A549 (cell line): ENCODE results near the gene DNASE1L1. TPM values are rescaled to one million over a fixed set of nuclear protein-coding genes. Genes with fewer than 3 reads are reported as not detected.

Experiments used
- ATAC-seq, 2 experiments: fragments of 200-7000 bp in 1 of 2; fragments of >200 bp in 1 of 2; cut with Nextera tagmentation in 1 of 2; cut with Tn5 transposase in 1 of 2; 3 replicates each; pipeline versions ENCODE4 v1.8.0 to v1.9.1; 2018 to 2020; ENCODE audit warnings: mild to moderate bottlenecking in 1 of 2, moderate library complexity in 1 of 2
- CTCF ChIA-PET: fragments of 300-600 bp; sonication (Branson Sonifier 250); formaldehyde crosslinking; extraction: SDS; loops from one replicate; lab custom pipeline; 2021; ENCODE audit warnings: antibody characterized with exemption, inconsistent platforms; lab: Yijun Ruan, JAX
- POLR2A ChIA-PET: fragments of 350-600 bp; formaldehyde crosslinking; extraction: SDS; loops from one replicate; lab custom pipeline; 2021; ENCODE audit warnings: antibody characterized with exemption, inconsistent platforms; lab: Yijun Ruan, JAX
- DNase-seq, 2 experiments: peaks; one replicate each; pipeline versions ENCODE4 v3.0.0 to v3.0.0-alpha.2; 2011 to 2016; ENCODE audit warnings: low read depth in 1 of 2, low spot score in 1 of 2
- FAIRE-seq: peaks from 2 replicates; lab custom pipeline; 2011; peaks lifted over from hg19 to GRCh38; lab: Jason Lieb, UNC
- H3K27ac ChIP-seq, 2 experiments: fragments of >200 bp; sonication (Bioruptor Twin); formaldehyde crosslinking; 3 replicates each; pipeline ENCODE4 v1.5.1; 2016 to 2017
- H3K4me1 ChIP-seq: fragments of >200 bp; sonication (Bioruptor Twin); formaldehyde crosslinking; 3 replicates; pipeline ENCODE4 v1.6.1; 2016
- H3K4me2 ChIP-seq: fragments of >200 bp; sonication (Bioruptor Twin); formaldehyde crosslinking; 3 replicates; pipeline ENCODE4 v1.6.1; 2016
- H3K4me3 ChIP-seq: fragments of >200 bp; sonication (Bioruptor Twin); formaldehyde crosslinking; 3 replicates; pipeline ENCODE4 v1.5.1; 2016
- H3K9me3 ChIP-seq: fragments of >200 bp; sonication (Bioruptor Twin); formaldehyde crosslinking; 3 replicates; pipeline ENCODE4 v1.6.1; 2016
- BCL3 ChIP-seq: fragments of >200 bp; sonication (Bioruptor Twin); formaldehyde crosslinking; IDR thresholded peaks from 3 replicates; pipeline ENCODE4 v1.6.1; 2016
- CBX8 ChIP-seq: fragments of 200-600 bp; sonication (generic); IDR thresholded peaks from 2 replicates; pipeline ENCODE4 v1.6.1; 2016
- CEBPB ChIP-seq, 2 experiments: fragments of >200 bp in 1 of 2; sonication (Bioruptor Twin) in 1 of 2; formaldehyde crosslinking in 1 of 2; IDR thresholded peaks; 2 replicates each; pipeline ENCODE4 v1.6.1; 2012 to 2016
- EP300 ChIP-seq, 2 experiments: fragments of >200 bp; sonication (Bioruptor Twin); formaldehyde crosslinking; IDR thresholded peaks; 2 replicates in 1 of 2; 3 replicates in 1 of 2; pipeline ENCODE4 v1.6.1; 2016 to 2017
- HDAC2 ChIP-seq: fragments of 200-600 bp; sonication (generic); IDR thresholded peaks from 2 replicates; pipeline ENCODE4 v1.6.1; 2016
- HMGXB4 ChIP-seq: fragments of 250-450 bp; sonication (Bioruptor Pico); IDR thresholded peaks from 2 replicates; pipeline ENCODE4 v1.5.0; 2021; ENCODE audit warnings: mild to moderate bottlenecking, moderate library complexity, borderline replicate concordance
- HOXB13 ChIP-seq: fragments of 250-450 bp; sonication (Bioruptor Pico); IDR thresholded peaks from 2 replicates; pipeline ENCODE4 v1.5.0; 2020; ENCODE audit warnings: low read depth, mild to moderate bottlenecking, moderate library complexity
- HOXB5 ChIP-seq: fragments of 250-450 bp; sonication (Bioruptor Pico); IDR thresholded peaks from 2 replicates; pipeline ENCODE4 v1.5.0; 2020; ENCODE audit warnings: mild to moderate bottlenecking, moderate library complexity
- JUN ChIP-seq, 2 experiments: fragments of >200 bp; sonication (Bioruptor Twin); formaldehyde crosslinking; IDR thresholded peaks; 2 replicates in 1 of 2; 3 replicates in 1 of 2; pipeline ENCODE4 v1.6.1; 2016 to 2017
- JUNB ChIP-seq: fragments of >200 bp; sonication (Bioruptor Twin); formaldehyde crosslinking; IDR thresholded peaks from 2 replicates; pipeline ENCODE4 v1.6.1; 2016
- MAX ChIP-seq: IDR thresholded peaks from 2 replicates; pipeline ENCODE4 v1.6.1; 2012
- MYC ChIP-seq: IDR thresholded peaks from 2 replicates; pipeline ENCODE4 v1.6.1; 2012; ENCODE audit warnings: mild to moderate bottlenecking, inconsistent platforms, low read length, improper control_type of control experiment, borderline replicate concordance
- NPAS2 ChIP-seq: fragments of 250-450 bp; sonication (Bioruptor Pico); IDR thresholded peaks from 2 replicates; pipeline ENCODE4 v1.8.0; 2022; ENCODE audit warnings: mild to moderate bottlenecking, moderate library complexity, borderline replicate concordance
- NR3C1 ChIP-seq: fragments of >200 bp; sonication (Bioruptor Twin); formaldehyde crosslinking; IDR thresholded peaks from 3 replicates; pipeline ENCODE4 v1.6.1; 2017
- POLR2A ChIP-seq: IDR thresholded peaks from 2 replicates; pipeline ENCODE4 v1.6.1; 2012; ENCODE audit warnings: mild to moderate bottlenecking, low read length
- POLR2AphosphoS2 ChIP-seq: conservative IDR thresholded peaks from 2 replicates; pipeline ENCODE4 v1.6.1; 2012; ENCODE audit warnings: low read length, improper control_type of control experiment, inconsistent platforms
- RAD21 ChIP-seq, 2 experiments: fragments of >200 bp in 1 of 2; sonication (Bioruptor Twin) in 1 of 2; formaldehyde crosslinking in 1 of 2; IDR thresholded peaks in 1 of 2; conservative IDR thresholded peaks in 1 of 2; 2 replicates in 1 of 2; 3 replicates in 1 of 2; pipeline ENCODE4 v1.6.1; 2012 to 2018; ENCODE audit warnings: inconsistent platforms in 1 of 2
- SREBF2 ChIP-seq: fragments of 450-650 bp; IDR thresholded peaks from 2 replicates; pipeline ENCODE4 v1.6.1; 2014; ENCODE audit warnings: mild to moderate bottlenecking, moderate library complexity
- TFCP2L1 ChIP-seq: fragments of 250-450 bp; sonication (Bioruptor Pico); IDR thresholded peaks from 2 replicates; pipeline ENCODE4 v1.5.0; 2021; ENCODE audit warnings: mild to moderate bottlenecking
- ZC3H11A ChIP-seq: fragments of 450-650 bp; IDR thresholded peaks from 2 replicates; pipeline ENCODE4 v1.6.1; 2014; ENCODE audit warnings: antibody characterized with exemption, mild to moderate bottlenecking
- WGBS: methylation state at CpG from one replicate; pipeline ENCODE4 v1.1.6; 2017; ENCODE audit errors: missing lambda C conversion rate; 5-methylcytosine and 5-hydroxymethylcytosine counted together
- polyA plus RNA-seq, 4 experiments: library from polyadenylated mRNA; depleted of rRNA in 3 of 4; stranded (reverse); fragments of >200 nt; fragmentation: RNase III in 1 of 4; extraction: RNeasy Plus Mini Kit Qiagen cat#74134 plus additional on column Dnase treatment in 1 of 4; gene quantifications; 2 replicates in 3 of 4; 3 replicates in 1 of 4; pipeline ENCODE4 v1.2.3, GENCODE V29; 2011 to 2017

DNASE1L1 gene
- polyA plus RNA-seq, 2 of the 4 experiments (the other 2 are of a cell fraction), result 14.3 to 24.5 TPM

- no peaks in the 10 kb centered on the region for H3K9me3 ChIP-seq
- peak within 1 kb of the TSS; percentile 92 to 96 for H3K27ac ChIP-seq
- POLR2A ChIA-PET, result interaction anchor here (0.7 kb wide), 1 partner anchor 10 kb away, joined by 3 read pairs; no protein-coding TSS in a partner anchor
- peak; percentile 79 to 87 for ATAC-seq
- DNase-seq, result peak; percentile 54 to 79
- H3K4me3 ChIP-seq, result peak within 1 kb of the TSS; percentile 99
- H3K4me1 ChIP-seq, result peaks cover 12% of the 10 kb centered on the region
- TF ChIP-seq MAX (peak; percentile 15; the same call in 1 of the 2 replicates), HOXB5 (CRISPR knock-in tag) (no peak), JUN (IDR thresholded peaks at IDR 0.05) (peak; percentile 37 to 56; a peak in 2 of 5 replicates), BCL3 (0 out of 3 replicates have a peak, but pooled peaks have one; percentile 32), POLR2A (peak; percentile 29; the same call in 1 of the 2 replicates)
- peak within 1 kb of the TSS; percentile 99 for H3K4me2 ChIP-seq
- CTCF ChIA-PET, result interaction anchor here (1.0 to 3.0 kb wide), 2 partner anchors 9 to 71 kb away, joined by 3 to 11 read pairs; no protein-coding TSS in a partner anchor
- no peak for FAIRE-seq
- 0% methylated on average over 5 of the region's 94 CpGs for WGBS
Observed at GRCh38 chrX:154443992-154444754, 35.1 kb upstream of the DNASE1L1 start, which contains the start of gene FAM50A. Gene FAM50A, plus strand, starts transcription at chrX:154444141. Its CDS starts 95 bp downstream, at chrX:154444236.

- CTCF ChIA-PET, result no interaction called here
- ATAC-seq (peak; percentile 48 to 54), DNase-seq (no peak), FAIRE-seq (no peak)
- 36% methylated on average over 10 of the region's 10 CpGs for WGBS
- Histone ChIP-seq H3K4me1 (peaks cover 15% of the 10 kb centered on the region), H3K9me3 (no peaks in the 10 kb centered on the region), H3K4me2 (peak overlapping the region; percentile 99), H3K4me3 (peak overlapping the region; percentile 99), H3K27ac (peak overlapping the region; percentile 92 to 96)
- TF ChIP-seq MYC (no peak), CEBPB (IDR thresholded peaks at IDR 0.05) (no peak), TFCP2L1 (CRISPR knock-in tag) (no peak), POLR2AphosphoS2 (no peak), EP300 (IDR thresholded peaks at IDR 0.05) (no peak), ZC3H11A (no peak)
- POLR2A ChIA-PET, result interaction anchor here (0.7 kb wide), 1 partner anchor 9 kb away, joined by 3 read pairs; no protein-coding TSS in a partner anchor
Observed at GRCh38 chrX:154443479-154443910, 34.4 kb upstream of the DNASE1L1 start.

GRCh38 chrX:154441984-154442707, 33.1 kb upstream of the DNASE1L1 start:
- no peak for FAIRE-seq
- no peaks in the 10 kb centered on the region for H3K9me3 ChIP-seq
- no peak overlapping the region for H3K4me3 ChIP-seq
- TF ChIP-seq CBX8 (no peak), JUNB (no peak), BCL3 (no peak), CEBPB (IDR thresholded peaks at IDR 0.05) (no peak), NPAS2 (CRISPR knock-in tag) (no peak), SREBF2 (no peak), TFCP2L1 (CRISPR knock-in tag) (no peak), HDAC2 (no peak), HMGXB4 (CRISPR knock-in tag) (no peak), NR3C1 (no peak), HOXB13 (CRISPR knock-in tag) (no peak), RAD21 (conservative IDR thresholded peaks at IDR 0.05 in 1 of 2, IDR thresholded peaks at IDR 0.05 in 1 of 2) (no peak)
- H3K4me2 ChIP-seq, result no peak overlapping the region
- ATAC-seq, result no peak
- 84% methylated on average over 14 of the region's 21 CpGs for WGBS
- CTCF ChIA-PET, result interaction anchor here (1.1 to 1.2 kb wide), 2 partner anchors 13 to 14 kb away, joined by 3 read pairs; partner anchors contain the start of gene ATP6AP1
- no peak for DNase-seq
- no peak overlapping the region for H3K27ac ChIP-seq
- POLR2A ChIA-PET, result no interaction called here
- peaks cover 21% of the 10 kb centered on the region for H3K4me1 ChIP-seq
